NT2/D1 (cell line): Measurements from ENCODE around the gene EIF1.

Experiments
- DNase-seq: peaks from one replicate; pipeline ENCODE4 v3.0.0-alpha.2; 2011; ENCODE audit warnings: low read depth, low spot score
- H3K27me3 ChIP-seq: 2 replicates; pipeline ENCODE4 v1.6.0; 2011; ENCODE audit warnings: mild to moderate bottlenecking; ENCODE audit not compliant: insufficient read length, insufficient read depth
- H3K36me3 ChIP-seq: 2 replicates; pipeline ENCODE4 v1.6.1; 2011; ENCODE audit warnings: mild to moderate bottlenecking, low read length, mixed read lengths; ENCODE audit not compliant: insufficient read depth, insufficient read length
- H3K4me1 ChIP-seq: 2 replicates; pipeline ENCODE4 v1.5.1; 2011; ENCODE audit not compliant: insufficient read depth, insufficient read length
- H3K4me3 ChIP-seq: 2 replicates; pipeline ENCODE4 v1.5.1; 2011; ENCODE audit warnings: low read depth; ENCODE audit not compliant: insufficient read length
- H3K9ac ChIP-seq: 2 replicates; pipeline ENCODE4 v1.6.0; 2011; ENCODE audit warnings: low read depth; ENCODE audit not compliant: insufficient read length
- H3K9me3 ChIP-seq: 2 replicates; pipeline ENCODE4 v1.5.1; 2011; ENCODE audit warnings: mild to moderate bottlenecking, low read length; ENCODE audit not compliant: insufficient read depth
- SUZ12 ChIP-seq: IDR thresholded peaks from 2 replicates; pipeline ENCODE4 v1.6.1; 2011; ENCODE audit not compliant: insufficient read length, insufficient read depth; ENCODE audit errors: extremely low read depth
- YY1 ChIP-seq: IDR thresholded peaks from 2 replicates; pipeline ENCODE4 v1.6.1; 2011; ENCODE audit not compliant: insufficient read length, insufficient read depth
- ZNF274 ChIP-seq: IDR thresholded peaks from 2 replicates; pipeline ENCODE4 v1.6.1; 2011; ENCODE audit warnings: mild to moderate bottlenecking, low read depth, low read length

Gene EIF1

DNA sequence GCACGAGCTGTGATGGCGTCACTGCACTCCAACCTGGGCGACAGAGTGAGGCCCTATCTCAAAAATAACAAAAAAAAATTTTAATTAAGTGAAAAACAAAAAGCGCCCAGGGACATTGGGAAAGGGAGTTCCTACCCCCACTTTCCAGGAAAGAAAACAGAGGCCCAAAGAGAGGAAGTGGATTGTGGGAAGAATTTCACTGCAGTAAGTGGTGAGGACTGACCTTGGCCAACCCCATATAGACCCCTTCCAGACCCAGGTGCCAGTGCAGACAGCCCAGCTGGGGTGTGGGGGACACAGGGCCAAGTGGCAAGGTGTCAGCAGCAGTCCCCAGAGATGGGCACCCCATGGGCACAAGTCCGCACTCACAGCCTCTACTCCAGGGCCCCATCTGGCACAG, 35.3 kb upstream of the EIF1 start:
- DNase-seq: no peak
- Histone ChIP-seq H3K27me3 (no peaks in the 10 kb centered on the region), H3K9me3 (no peaks in the 10 kb centered on the region), H3K36me3 (no peaks in the 10 kb centered on the region), H3K4me1 (peaks cover 37% of the 10 kb centered on the region), H3K4me3 (no peak overlapping the region), H3K9ac (no peak overlapping the region)
- TF ChIP-seq ZNF274: no peak
- TF ChIP-seq SUZ12: no peak
- TF ChIP-seq YY1: no peak

DNA sequence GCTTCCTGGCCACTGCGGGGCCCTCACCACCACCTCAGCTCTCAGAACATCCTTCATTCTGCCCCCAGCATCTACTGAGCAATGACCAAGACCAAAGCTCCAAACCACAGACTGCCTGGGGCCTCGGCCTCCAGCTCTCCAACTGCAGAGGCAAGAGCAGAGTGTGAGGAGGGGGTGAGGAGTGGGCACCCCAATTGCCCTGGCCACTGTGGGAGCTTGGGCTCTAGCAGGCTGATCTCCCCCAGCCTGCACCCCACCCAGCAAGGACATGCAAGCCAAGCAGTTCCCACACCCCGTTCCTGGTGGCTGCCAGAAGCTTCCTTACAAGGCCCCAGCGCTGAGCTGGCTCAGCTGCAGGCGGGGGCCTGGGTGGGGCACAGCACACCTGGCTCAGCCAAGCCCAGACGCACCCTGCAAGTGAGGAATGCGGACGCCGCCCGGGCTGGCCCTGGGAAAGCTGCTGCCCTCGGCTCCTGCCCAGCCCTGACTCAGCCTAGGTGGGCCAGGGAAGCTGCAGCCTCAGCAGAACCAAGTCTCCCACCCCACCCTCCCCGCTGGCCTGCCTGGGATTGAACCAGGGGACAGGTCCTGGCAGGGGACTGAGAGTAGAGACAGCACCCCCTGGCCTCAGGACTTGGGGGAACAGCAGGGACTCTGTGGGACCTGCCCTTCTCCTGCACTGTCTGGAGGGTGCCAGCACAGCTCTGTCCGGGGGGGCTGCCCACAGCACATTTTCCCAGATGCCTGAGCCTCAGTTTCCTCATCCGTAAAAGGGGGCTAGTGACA, 34.6 kb upstream of the EIF1 start:
- H3K36me3 ChIP-seq: no peaks in the 10 kb centered on the region
- no peak for TF ChIP-seq ZNF274
- no peak for TF ChIP-seq YY1
- TF ChIP-seq SUZ12: no peak
- H3K9ac ChIP-seq: no peak overlapping the region
- no peaks in the 10 kb centered on the region for H3K27me3 ChIP-seq
- peaks cover 43% of the 10 kb centered on the region for H3K4me1 ChIP-seq
- H3K4me3 ChIP-seq: no peak overlapping the region
- no peaks in the 10 kb centered on the region for H3K9me3 ChIP-seq
- no peak for DNase-seq

DNA sequence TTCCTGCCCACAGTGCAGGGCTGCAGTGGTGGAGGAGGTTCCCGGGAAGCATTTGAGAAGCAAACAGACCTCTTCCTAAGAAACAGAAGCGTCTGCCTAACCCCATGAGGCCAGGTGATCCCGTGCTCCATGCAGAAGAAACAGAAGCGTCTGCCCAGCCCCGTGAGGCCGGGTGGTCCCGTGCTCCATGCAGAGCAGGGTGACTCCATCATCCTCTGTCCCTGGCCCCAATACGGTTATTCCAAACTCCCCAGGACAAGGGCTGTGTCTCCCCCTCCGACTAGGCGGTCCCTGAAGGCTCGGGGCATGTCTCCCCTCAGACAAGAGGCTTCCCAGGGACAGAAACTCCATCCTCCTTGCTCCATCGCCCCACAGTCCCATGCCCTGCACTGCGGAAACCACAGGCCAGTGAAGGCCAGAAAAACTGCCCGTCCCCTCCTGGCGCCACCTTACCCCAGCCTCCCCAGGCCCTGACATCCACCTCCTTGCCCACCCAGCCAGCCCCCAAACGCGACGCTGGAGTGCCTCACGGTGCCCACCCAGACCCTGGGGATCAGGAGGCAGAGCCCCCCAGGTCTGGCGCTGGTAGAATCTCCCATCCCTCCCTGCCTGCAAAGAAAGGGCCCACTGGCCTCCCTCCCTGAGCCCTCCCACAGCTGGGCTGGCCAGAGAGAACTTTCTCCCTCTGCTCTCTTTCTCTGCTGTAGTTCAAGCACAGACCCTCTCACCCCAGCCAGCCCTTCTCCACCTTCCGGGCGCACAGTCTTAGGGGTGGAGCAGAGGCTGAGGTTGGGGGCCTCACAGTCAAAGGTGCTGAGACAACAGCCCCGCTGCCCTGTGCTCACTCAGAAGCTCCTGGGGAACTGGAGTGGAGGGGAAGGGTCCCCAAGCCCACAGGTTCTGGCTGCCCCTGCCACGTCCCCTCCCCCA, 33.7 kb upstream of the EIF1 start:
- no peaks in the 10 kb centered on the region for H3K27me3 ChIP-seq
- DNase-seq: no peak
- TF ChIP-seq SUZ12 (no peak), YY1 (no peak), ZNF274 (no peak)
- H3K9me3 ChIP-seq: no peaks in the 10 kb centered on the region
- H3K9ac ChIP-seq: peak overlapping the region; percentile 52
- peaks cover 45% of the 10 kb centered on the region for H3K4me1 ChIP-seq
- no peaks in the 10 kb centered on the region for H3K36me3 ChIP-seq
- H3K4me3 ChIP-seq: no peak overlapping the region

DNA sequence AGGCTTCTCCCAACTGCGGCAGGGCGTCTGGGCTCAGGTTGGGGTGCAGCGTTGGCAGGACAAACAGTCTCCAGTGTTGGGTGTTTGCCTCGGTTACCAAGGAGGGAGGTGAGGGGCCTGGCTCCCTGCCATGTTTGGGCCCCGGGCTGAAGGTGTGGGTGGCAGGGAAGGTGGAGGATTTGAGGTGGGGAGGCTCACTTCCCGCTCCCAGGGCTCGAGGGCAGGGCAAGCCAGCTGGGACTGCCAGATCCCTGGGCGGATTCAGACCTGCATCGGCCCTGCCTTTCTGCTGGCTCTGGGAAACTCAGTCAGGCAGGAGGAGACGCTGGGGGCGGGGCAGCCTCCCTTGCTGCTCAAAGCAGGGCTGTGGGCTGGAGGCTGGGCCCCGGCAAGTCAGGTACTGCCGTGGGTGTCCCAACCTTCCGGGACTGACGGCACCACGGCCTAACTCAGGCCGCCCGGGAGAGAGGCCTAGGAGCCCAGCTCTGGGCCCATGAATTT, 33.0 kb upstream of the EIF1 start:
- peak overlapping the region; percentile 52 for H3K9ac ChIP-seq
- no peaks in the 10 kb centered on the region for H3K27me3 ChIP-seq
- peaks cover 45% of the 10 kb centered on the region for H3K4me1 ChIP-seq
- DNase-seq: no peak
- H3K36me3 ChIP-seq: no peaks in the 10 kb centered on the region
- H3K4me3 ChIP-seq: no peak overlapping the region
- TF ChIP-seq ZNF274 (no peak), YY1 (no peak), SUZ12 (no peak)
- H3K9me3 ChIP-seq: no peaks in the 10 kb centered on the region

DNA sequence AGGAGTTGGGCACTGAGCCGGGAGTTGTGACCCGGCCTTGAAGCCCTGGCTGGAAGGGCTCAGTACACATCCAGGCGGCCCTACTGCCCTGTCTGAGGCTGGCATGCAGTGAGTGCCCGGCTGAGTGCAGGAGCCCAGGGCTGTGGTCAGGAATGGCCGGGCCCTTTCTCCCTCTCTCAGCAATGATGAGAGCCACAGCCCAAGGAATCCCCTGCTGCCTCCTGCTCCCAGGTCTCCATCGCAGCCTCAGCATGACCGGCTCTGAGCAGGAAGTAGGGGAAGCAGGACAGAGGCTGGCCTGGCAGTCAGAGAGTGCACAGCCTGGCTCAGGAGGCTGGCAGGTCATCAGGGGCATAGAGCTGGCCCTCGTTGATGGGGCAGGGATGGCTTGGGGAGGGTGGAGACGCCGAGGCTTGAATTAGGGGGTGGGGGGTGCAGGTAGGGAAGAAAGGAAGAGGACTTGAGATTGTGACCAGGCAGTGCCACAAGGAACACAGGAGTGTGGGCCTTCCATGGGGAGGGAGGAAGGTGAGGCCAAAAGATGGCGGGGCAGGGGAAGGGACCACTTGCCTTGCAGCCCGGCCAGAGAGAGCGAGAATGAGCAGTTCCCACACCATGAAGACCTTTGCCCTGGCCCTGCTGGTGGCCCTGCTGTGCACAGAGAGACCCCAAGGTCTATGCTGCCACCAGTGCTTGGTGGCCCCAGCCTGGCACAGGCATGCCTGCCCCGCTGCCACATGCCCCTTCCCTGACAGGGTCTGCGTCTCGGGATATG, 32.2 kb upstream of the EIF1 start:
- TF ChIP-seq YY1: no peak
- TF ChIP-seq SUZ12: no peak
- TF ChIP-seq ZNF274: no peak
- Histone ChIP-seq H3K4me1 (peaks cover 40% of the 10 kb centered on the region), H3K9ac (no peak overlapping the region)

DNA sequence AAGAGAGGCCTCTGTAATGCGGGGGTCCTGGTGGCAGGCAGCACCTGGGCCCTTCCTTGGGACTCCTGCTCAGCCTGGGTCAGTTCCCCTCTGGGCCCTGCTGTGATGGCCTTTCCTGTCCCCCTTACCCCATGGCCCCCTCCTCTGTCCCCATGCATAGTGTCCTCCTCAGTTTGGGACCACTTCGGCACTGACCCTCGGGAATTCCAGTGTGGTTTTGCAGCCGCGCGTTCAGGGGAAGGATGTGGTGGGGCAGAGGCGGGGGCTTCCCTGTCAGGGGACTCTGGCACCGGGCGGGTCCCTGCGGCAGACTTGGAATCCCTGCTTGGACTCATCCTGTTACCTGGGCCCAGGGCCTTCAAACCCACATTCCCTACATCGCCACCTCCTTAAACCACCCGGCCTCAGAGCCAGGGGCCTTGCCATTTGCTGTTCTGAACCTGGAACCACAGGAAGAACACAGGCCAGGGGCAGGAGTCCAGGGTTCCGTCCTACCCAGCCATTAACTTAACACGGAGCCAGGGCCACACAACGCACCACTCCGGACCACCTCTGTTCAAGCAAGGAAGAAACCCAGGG, 31.4 kb upstream of the EIF1 start:
- Histone ChIP-seq H3K27me3 (no peaks in the 10 kb centered on the region), H3K4me1 (peaks cover 40% of the 10 kb centered on the region), H3K9ac (no peak overlapping the region), H3K9me3 (peaks cover 1% of the 10 kb centered on the region; the same call in 1 of the 2 replicates), H3K36me3 (no peaks in the 10 kb centered on the region), H3K4me3 (no peak overlapping the region)
- no peak for DNase-seq
- TF ChIP-seq ZNF274 (no peak), YY1 (no peak), SUZ12 (no peak)

More for the DNA sequence above, 32.2 kb upstream of the EIF1 start:
- no peaks in the 10 kb centered on the region for H3K27me3 ChIP-seq
- DNase-seq: no peak
- no peaks in the 10 kb centered on the region for H3K36me3 ChIP-seq
- H3K9me3 ChIP-seq: no peaks in the 10 kb centered on the region
- H3K4me3 ChIP-seq: no peak overlapping the region
